ENCODE data around the gene DLG2.

The DLG2 gene

DNA sequence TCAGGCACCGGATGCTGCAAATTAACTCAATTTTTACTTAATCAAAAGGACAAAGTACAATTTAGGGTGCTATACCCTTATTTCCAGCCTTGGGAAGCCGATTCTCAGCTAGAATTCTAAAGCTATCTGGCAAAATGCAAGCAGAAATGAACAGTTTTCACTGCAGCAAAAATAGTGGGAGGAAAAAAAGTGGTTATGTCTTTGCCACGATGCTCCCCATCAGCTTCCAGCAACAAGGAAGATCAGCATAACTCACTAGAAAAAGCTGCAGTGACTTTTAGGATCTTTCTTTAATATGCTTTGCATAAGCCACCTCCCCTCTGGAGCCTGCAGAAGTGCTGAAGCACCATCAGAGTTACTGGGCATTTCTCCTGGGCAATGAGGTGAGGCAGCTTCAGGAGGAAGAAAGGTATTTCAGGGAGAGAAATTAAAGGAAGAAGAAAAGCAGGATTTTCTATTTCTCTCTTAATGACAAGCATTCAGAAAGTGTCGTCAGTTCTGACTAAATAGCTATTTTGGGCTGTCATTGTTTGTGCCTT, 702.9 kb downstream of the DLG2 start:
- no peak for TF ChIP-seq SIN3A (IDR thresholded peaks at IDR 0.05; ENCODE audit: borderline replicate concordance, insufficient read depth, low read length)
- no peak for TF ChIP-seq FOXP2 (optimal IDR thresholded peaks at IDR 0.05; ENCODE audit: borderline replicate concordance, extremely low read depth, extremely low read length, insufficient read depth)
- no peak for TF ChIP-seq REST (IDR thresholded peaks at IDR 0.05; ENCODE audit: insufficient read depth in 1 of 2, low read depth in 2 of 2, low read length in 2 of 2)
- no peak for TF ChIP-seq POLR2AphosphoS5 (IDR thresholded peaks at IDR 0.05; ENCODE audit: low read depth, low read length)
- no peak for TF ChIP-seq TAF1 (IDR thresholded peaks at IDR 0.05; ENCODE audit: borderline replicate concordance, insufficient read depth, low read length)

- TF ChIP-seq FOXP2 (optimal IDR thresholded peaks at IDR 0.05; ENCODE audit: borderline replicate concordance, extremely low read depth, extremely low read length, insufficient read depth) (no peak), REST (IDR thresholded peaks at IDR 0.05; ENCODE audit: insufficient read depth in 1 of 2, low read depth in 2 of 2, low read length in 2 of 2) (no peak), SIN3A (IDR thresholded peaks at IDR 0.05; ENCODE audit: borderline replicate concordance, insufficient read depth, low read length) (no peak), POLR2AphosphoS5 (IDR thresholded peaks at IDR 0.05; ENCODE audit: low read depth, low read length) (no peak), TAF1 (IDR thresholded peaks at IDR 0.05; ENCODE audit: borderline replicate concordance, insufficient read depth, low read length) (no peak)
Measured at GRCh38 chr11:84923489-84923888, 703.7 kb downstream of the DLG2 start.

GRCh38 chr11:84922836-84923235, 704.3 kb downstream of the DLG2 start:
- no peak for TF ChIP-seq FOXP2 (optimal IDR thresholded peaks at IDR 0.05; ENCODE audit: borderline replicate concordance, extremely low read depth, extremely low read length, insufficient read depth)
- no peak for TF ChIP-seq REST (IDR thresholded peaks at IDR 0.05; ENCODE audit: insufficient read depth in 1 of 2, low read depth in 2 of 2, low read length in 2 of 2)
- TF ChIP-seq POLR2AphosphoS5 (IDR thresholded peaks at IDR 0.05; ENCODE audit: low read depth, low read length): no peak
- TF ChIP-seq SIN3A (IDR thresholded peaks at IDR 0.05; ENCODE audit: borderline replicate concordance, insufficient read depth, low read length): no peak
- TF ChIP-seq TAF1 (IDR thresholded peaks at IDR 0.05; ENCODE audit: borderline replicate concordance, insufficient read depth, low read length): no peak

GRCh38 chr11:84922212-84922805, 704.8 kb downstream of the DLG2 start:
- TF ChIP-seq TAF1 (IDR thresholded peaks at IDR 0.05; ENCODE audit: borderline replicate concordance, insufficient read depth, low read length): no peak
- TF ChIP-seq POLR2AphosphoS5 (IDR thresholded peaks at IDR 0.05; ENCODE audit: low read depth, low read length): no peak
- TF ChIP-seq SIN3A (IDR thresholded peaks at IDR 0.05; ENCODE audit: borderline replicate concordance, insufficient read depth, low read length): no peak
- no peak for TF ChIP-seq FOXP2 (optimal IDR thresholded peaks at IDR 0.05; ENCODE audit: borderline replicate concordance, extremely low read depth, extremely low read length, insufficient read depth)
- no peak for TF ChIP-seq REST (IDR thresholded peaks at IDR 0.05; ENCODE audit: insufficient read depth in 1 of 2, low read depth in 2 of 2, low read length in 2 of 2)
